Prostate gland (tissue), 2 donors: ENCODE data around the gene UTP25. TPM values are rescaled to one million over a fixed set of nuclear protein-coding genes. Genes with fewer than 3 reads are reported as not detected.

Experiments
- DNase-seq: peaks from one replicate; pipeline ENCODE4 v3.0.0-alpha.2; 2019; ENCODE audit warnings: low spot score
- H3K27ac ChIP-seq, 2 donors: fragments of 200-600 bp; sonication (generic); 2 replicates each; pipeline ENCODE4 v1.5.1; 2017 to 2019
- H3K27me3 ChIP-seq: fragments of 200-600 bp; sonication (generic); replicated peaks from 2 replicates; pipeline ENCODE4 v1.5.1; 2019; ENCODE audit not compliant: insufficient read depth
- H3K36me3 ChIP-seq, 2 donors: fragments of 200-600 bp; sonication (generic); 1 replicate in 1 of 2; 2 replicates in 1 of 2; pipeline versions ENCODE4 v1.5.1 to v1.8.1; 2017 to 2019
- H3K4me1 ChIP-seq: fragments of 200-600 bp; sonication (generic); replicated peaks from 2 replicates; pipeline ENCODE4 v1.5.1; 2019
- H3K4me3 ChIP-seq, 2 donors: fragments of 200-600 bp; sonication (generic); 2 replicates each; pipeline ENCODE4 v1.5.1; 2017 to 2019
- H3K9me3 ChIP-seq: fragments of 200-600 bp; sonication (generic); 2 replicates; pipeline ENCODE4 v1.5.1; 2017
- POLR2A ChIP-seq: fragments of 450-650 bp; IDR thresholded peaks from one replicate; pipeline ENCODE4 v1.6.1; 2016; ENCODE audit warnings: antibody characterized with exemption, mild to moderate bottlenecking
- POLR2AphosphoS5 ChIP-seq: sonication (generic); formaldehyde crosslinking; IDR thresholded peaks from one replicate; pipeline ENCODE4 v1.6.1; 2017; ENCODE audit warnings: antibody characterized with exemption
- WGBS: methylation state at CpG from one replicate; pipeline ENCODE4 v1.1.5; 2018; 5-methylcytosine and 5-hydroxymethylcytosine counted together
- intact Hi-C: fragments of 100-400 bp; cut with DNase I; formaldehyde crosslinking; loops from one replicate; pipeline ENCODE4 v1.14.2; 2022
- total RNA-seq, 2 donors: library from RNA; depleted of rRNA; stranded (reverse); fragments of >200 nt; gene quantifications; one replicate each; pipeline ENCODE4 v1.1.0, GENCODE V29; 2016
- TF ChIP-seq, protein P1 (sequence below), 4 experiments: fragments of 200-600 bp in 2 of 4; fragments of 450-650 bp in 2 of 4; sonication (generic) in 2 of 4; IDR thresholded peaks; 1 replicate in 3 of 4; 2 replicates in 1 of 4; pipeline ENCODE4 v1.5.1; 2016 to 2019; ENCODE audit warnings: antibody characterized with exemption in 4 of 4, mild to moderate bottlenecking in 2 of 4, moderate library complexity in 2 of 4

UTP25 gene
- total RNA-seq, 2 donors from 2014 or later, result 6.0 to 8.1 TPM

DNA sequence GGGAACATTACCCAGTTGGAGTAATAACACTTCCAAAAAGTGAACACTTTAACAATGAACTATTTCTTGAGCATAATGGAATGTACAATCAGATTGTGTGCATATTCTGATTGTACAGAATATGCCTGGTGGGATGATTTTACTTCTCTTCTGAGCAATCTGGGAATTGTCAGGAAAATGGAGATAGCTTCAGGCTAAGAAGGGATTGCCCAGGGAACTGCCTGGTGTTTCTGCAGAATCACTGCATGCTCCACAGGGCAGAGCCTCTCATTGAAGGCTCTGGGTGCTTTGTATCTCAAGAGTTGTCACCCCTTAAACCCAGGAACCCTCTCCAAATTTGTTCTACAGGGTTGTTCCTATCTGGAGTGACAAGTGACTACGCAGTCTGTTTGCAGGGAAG, 51.2 kb downstream of the UTP25 start:
- Histone ChIP-seq H3K27ac (no peak overlapping the region), H3K36me3 (no peaks in the 10 kb centered on the region), H3K9me3 (no peaks in the 10 kb centered on the region), H3K4me3 (no peak overlapping the region), H3K27me3 (no peaks in the 10 kb centered on the region), H3K4me1 (no peaks in the 10 kb centered on the region)
- WGBS, result 95% methylated on average over 1 of the region's 1 CpG
- TF ChIP-seq POLR2AphosphoS5 (no peak), POLR2A (no peak)
- TF ChIP-seq, protein P1, sequence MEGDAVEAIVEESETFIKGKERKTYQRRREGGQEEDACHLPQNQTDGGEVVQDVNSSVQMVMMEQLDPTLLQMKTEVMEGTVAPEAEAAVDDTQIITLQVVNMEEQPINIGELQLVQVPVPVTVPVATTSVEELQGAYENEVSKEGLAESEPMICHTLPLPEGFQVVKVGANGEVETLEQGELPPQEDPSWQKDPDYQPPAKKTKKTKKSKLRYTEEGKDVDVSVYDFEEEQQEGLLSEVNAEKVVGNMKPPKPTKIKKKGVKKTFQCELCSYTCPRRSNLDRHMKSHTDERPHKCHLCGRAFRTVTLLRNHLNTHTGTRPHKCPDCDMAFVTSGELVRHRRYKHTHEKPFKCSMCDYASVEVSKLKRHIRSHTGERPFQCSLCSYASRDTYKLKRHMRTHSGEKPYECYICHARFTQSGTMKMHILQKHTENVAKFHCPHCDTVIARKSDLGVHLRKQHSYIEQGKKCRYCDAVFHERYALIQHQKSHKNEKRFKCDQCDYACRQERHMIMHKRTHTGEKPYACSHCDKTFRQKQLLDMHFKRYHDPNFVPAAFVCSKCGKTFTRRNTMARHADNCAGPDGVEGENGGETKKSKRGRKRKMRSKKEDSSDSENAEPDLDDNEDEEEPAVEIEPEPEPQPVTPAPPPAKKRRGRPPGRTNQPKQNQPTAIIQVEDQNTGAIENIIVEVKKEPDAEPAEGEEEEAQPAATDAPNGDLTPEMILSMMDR (IDR thresholded peaks at IDR 0.05), result no peak
- DNase-seq, result no peak
- intact Hi-C loops, result no loop called here

DNA sequence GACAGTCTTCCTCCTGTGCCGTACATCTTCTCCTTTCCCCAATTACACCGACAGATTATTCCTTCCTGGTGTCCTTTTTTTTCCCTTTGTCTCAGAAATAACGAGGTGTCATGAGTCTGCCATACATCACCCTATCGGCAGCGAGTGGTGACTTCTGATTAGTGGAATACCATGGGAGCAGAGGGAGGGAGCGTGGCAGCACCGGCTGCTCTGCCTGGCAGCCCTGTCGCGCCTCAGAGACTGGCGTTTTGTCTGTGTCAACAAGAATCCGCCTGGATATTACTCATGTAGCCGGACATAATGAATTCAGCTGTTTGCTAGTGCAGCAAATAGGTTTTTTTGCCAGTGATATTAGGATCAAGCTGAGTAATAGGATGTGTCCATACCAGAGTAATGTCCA, 51.8 kb downstream of the UTP25 start:
- Histone ChIP-seq H3K4me3 (no peak overlapping the region), H3K9me3 (no peaks in the 10 kb centered on the region), H3K27ac (no peak overlapping the region), H3K27me3 (no peaks in the 10 kb centered on the region), H3K4me1 (no peaks in the 10 kb centered on the region), H3K36me3 (no peaks in the 10 kb centered on the region)
- TF ChIP-seq POLR2AphosphoS5, result no peak
- WGBS, result 45% methylated on average over 12 of the region's 12 CpGs
- intact Hi-C loops, result no loop called here
- DNase-seq, result no peak

DNA sequence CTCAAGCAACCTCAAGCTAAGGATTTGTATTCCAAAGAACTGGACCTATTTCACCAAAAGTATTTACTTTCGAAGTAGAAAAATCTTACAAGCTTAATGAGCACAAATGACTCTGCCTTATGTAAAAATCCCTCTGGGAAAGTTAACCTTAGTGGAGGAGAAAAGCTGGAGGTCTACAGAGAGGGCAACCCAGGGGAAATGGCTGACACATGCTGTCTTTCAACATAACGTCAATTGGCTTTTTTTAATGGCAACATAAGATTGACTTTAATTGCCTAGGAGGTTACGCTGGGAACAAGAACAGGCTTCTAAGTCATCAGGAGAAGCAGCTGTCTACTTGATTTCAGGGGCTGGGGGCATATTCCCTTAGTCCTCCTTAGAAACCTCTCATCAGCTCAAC, 52.3 kb downstream of the UTP25 start:
- Histone ChIP-seq H3K4me3 (no peak overlapping the region), H3K4me1 (no peaks in the 10 kb centered on the region), H3K27me3 (no peaks in the 10 kb centered on the region), H3K9me3 (no peaks in the 10 kb centered on the region), H3K36me3 (no peaks in the 10 kb centered on the region), H3K27ac (no peak overlapping the region)
- WGBS, result 59% methylated on average over 3 of the region's 3 CpGs
- DNase-seq, result no peak
- intact Hi-C loops, result no loop called here
- TF ChIP-seq POLR2AphosphoS5, result no peak
- no peak for TF ChIP-seq POLR2A
- TF ChIP-seq, protein P1 (IDR thresholded peaks at IDR 0.05), result no peak

DNA sequence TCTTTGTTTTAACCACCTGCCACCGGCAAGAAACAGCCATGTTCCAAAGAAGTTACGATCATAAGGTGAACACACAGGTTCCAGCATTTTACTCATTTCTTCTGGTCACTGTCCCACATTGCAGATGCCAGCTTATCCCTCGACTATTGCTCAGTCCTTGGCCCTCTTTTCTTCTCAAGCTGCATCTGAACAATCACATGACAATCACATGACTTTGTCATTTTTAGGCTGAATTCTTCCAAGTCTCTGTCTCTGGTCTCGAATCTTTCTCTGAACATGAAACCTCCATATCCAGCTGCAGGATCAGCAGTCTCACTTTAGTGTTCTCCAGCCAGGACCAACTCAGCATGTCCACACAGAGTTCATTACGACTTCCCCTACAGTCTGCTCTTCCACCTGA, 53.8 kb downstream of the UTP25 start:
- Histone ChIP-seq H3K9me3 (no peaks in the 10 kb centered on the region), H3K27ac (no peak overlapping the region), H3K4me1 (no peaks in the 10 kb centered on the region), H3K4me3 (no peak overlapping the region), H3K27me3 (no peaks in the 10 kb centered on the region), H3K36me3 (no peaks in the 10 kb centered on the region)
- intact Hi-C loops, result no loop called here
- DNase-seq, result no peak
- TF ChIP-seq POLR2A, result no peak
- TF ChIP-seq, protein P1 (IDR thresholded peaks at IDR 0.05), result no peak
- 41% methylated on average over 5 of the region's 5 CpGs for WGBS

DNA sequence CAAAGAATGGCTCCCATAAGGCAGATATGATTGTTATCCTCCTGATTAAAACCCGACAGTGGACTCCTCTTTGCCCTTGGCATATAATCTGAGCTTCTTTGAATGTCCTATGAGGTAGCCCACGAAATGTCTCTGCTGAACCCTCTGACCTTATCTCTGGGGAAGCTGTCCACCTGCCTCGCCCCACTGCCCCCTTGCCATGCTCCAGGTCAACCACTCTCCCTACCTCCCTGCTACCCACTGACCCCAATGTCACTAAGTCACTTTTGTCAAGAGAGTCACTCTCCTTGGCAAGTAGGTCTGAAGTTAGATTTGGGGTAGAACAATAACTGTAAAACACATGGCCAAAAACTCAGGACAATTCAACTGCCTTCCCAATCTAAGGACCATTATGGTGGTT, 54.5 kb downstream of the UTP25 start:
- WGBS, result 80% methylated on average over 3 of the region's 3 CpGs
- Histone ChIP-seq H3K4me1 (no peaks in the 10 kb centered on the region), H3K36me3 (no peaks in the 10 kb centered on the region), H3K4me3 (no peak overlapping the region), H3K27ac (no peak overlapping the region), H3K9me3 (no peaks in the 10 kb centered on the region), H3K27me3 (no peaks in the 10 kb centered on the region)
- intact Hi-C loops, result no loop called here
- TF ChIP-seq POLR2A (no peak), POLR2AphosphoS5 (no peak)
- TF ChIP-seq, protein P1 (IDR thresholded peaks at IDR 0.05), result no peak
- DNase-seq, result no peak
